HG02970 (cell line): ENCODE results near the gene GRM7.
A peak's percentile ranks its signal among the peaks of the same experiment; 100 is the strongest.

Source experiments
- ATAC-seq: cut with Tn5 transposase; IDR thresholded peaks from one replicate; pipeline ENCODE4 v1.9.1; 2021; ENCODE audit warnings: mild to moderate bottlenecking, moderate library complexity, moderate number of reproducible peaks; ENCODE audit not compliant: unreplicated experiment, low FRiP score

The GRM7 gene

DNA sequence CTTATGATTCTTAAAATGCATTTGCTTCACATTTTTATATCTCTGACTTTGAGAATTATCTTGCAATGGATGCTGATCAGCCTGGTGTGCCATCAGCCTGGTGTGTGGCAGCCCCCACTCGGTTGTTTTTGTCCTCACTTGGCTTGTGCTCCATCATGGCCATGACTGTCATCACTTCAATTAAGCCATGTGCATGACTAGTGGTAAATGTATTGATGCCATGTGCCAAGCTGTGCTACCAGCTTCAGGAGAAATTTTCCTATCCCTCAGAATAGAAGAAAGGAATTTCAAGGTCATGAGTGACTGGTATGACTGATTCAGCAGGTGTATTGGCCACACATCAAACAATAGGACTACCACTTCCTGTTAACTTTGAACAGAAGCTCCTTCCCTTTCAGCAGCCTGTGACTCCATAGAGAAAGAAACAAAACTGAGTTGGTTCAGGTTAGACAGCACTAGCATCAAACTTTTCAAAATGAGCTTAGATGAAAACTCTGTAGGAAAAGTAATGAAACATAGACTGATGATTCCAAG is 251.7 kb downstream of the GRM7 start:
- no peak for ATAC-seq

DNA sequence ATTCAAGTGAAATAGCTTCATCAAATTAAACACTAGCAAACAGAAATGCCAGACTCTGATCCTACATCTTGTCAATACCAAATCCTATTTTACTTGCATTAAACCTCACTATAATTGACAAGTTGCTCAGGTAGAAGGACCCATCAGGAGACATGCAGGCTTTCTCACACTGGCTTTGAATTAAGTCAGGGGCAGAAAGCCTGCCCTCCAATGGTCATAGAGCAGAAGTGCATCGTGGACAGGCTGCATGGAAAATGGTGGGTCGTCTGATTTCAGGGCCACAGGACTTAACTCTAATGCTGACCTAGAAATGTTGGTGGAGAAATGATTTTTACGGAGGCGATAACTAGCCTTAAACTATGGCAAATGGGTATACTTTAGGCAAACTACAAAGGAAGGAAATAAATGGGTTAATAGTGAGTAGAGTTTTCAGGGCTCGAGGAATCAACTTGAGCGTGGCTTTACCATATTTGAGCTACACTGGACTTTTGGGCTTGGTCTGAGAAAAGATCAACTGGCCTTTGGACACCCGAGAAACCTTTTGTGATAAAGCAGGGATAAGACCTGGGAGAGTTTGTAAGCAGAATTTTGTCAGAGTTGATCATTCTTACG is 283.9 kb downstream of the GRM7 start:
- ATAC-seq, result no peak

DNA sequence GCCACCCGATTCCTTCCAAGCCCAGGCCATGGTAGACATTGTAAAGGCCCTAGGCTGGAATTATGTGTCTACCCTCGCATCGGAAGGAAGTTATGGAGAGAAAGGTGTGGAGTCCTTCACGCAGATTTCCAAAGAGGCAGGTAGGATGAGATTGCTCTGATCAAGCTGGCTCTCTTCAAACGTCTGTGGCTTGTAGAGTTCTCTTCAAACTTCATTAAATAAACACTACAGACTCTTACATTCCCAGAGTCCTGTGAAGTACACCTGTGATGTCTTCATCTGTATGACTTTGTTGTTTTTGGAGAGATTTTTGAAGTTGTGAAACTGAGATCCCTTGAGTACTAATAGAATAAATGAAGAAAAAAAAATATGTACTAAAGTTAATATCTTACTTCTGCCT is 285.6 kb downstream of the GRM7 start:
- no peak for ATAC-seq

DNA sequence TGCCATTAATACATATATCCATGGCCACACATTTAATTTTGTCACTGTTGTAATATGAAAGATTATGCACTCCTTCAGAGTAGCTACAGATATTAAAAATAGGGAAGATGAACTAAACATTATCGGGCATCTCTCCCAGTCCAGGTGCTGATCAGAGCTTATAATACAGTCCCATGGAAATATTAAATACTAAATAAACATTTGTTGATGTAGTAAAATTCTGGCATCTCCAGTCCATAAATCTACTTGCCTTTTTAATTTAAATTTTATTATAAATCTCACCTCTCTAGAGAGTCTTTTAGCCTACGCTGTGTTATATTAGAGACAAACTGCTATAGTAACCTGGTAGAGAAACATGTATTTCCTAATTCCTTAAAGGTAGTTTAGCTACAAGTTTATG is 297.6 kb downstream of the GRM7 start:
- ATAC-seq, result no peak

DNA sequence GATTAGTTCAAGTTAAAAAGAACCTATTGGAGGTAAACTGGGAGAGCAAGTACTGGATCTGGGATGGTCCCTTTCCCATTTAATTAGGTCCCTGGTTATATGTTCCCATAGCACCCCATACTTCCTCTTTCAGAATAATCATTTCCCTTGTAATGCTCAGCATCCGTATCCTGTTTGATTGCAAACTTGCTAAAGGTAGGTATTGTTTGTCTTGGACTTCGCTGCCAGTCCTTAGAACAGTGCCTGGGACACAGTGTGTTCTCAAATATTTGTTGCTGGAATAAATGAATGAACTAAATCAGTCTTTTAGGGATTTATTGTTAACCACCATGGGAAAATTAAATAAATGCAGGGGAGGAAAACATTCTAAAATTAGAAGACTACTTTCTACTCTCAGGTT is 299.8 kb downstream of the GRM7 start:
- no peak for ATAC-seq

DNA sequence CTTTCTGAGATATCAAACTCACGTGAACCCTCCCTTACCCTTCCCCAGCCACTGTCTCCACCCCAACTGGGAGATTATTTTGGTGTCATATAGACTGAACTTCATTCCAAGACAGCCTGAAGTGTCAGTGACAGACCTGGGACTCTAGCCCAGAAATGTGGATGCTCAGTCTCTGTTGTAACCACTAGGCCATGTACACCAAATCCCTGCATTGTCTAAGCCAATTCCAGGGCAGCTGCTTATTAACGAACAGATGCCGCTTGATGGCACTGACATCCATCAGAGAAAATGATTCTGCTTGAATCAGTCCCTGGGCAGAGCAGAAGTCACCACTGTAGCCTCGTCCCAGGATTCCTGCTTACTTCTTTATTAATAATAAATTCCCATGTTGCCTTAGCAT is 305.5 kb downstream of the GRM7 start:
- no peak for ATAC-seq

DNA sequence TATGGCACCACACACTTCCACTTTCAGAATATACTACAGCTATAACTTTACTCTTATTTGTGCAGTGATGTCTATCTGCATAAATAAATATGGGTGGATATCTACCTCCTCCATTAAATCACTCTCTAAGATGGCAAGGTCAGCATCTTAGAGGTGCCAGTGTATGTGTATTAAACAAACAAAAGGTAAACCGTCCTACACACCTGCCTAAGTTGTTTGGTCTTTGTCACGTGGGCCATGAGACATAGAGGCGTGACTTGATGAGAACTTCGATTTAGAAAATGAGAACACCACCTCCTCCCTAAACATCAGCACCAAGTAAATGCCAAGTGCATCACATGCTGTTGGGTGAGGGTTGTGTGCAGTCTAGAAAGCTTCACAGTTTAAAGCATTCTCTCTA is 310.6 kb downstream of the GRM7 start:
- ATAC-seq, result no peak

DNA sequence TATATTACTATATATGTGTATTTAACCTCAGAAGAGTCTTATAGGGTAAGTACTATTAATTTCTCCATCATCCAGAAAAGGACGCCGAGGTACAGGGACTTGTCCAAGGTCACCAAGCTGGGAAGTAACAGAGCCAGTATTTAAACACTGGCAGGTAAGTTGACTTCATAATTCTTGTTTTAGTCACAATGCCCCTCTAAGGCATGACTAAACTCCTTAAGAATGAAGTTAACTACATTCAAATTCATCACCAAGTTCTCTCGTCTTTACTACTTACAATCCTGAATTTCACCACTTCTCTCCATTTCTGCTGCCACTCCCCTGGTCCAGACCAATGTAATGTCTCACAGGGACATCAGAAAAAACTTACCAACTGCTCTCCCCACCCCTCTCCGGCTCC is 312.1 kb downstream of the GRM7 start:
- ATAC-seq, result no peak

DNA sequence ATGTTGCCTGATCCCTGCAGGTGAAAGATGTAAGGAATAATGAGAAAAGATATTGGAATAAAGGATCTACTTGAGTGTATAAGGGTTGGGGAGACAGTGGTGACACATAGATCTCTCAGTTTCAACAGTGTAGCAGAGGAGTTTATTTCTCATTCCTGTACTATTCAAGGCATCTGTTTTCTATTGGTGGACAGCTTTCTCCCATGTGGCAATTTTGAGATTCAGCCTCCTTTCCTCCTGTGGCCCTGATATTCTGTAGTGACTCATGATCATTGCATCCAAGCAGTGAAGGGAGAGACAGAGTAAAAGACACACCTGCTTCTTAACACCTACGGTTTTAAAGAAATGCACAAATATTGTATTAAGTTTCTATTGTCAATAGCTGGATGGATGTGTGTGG is 327.6 kb downstream of the GRM7 start:
- no peak for ATAC-seq

DNA sequence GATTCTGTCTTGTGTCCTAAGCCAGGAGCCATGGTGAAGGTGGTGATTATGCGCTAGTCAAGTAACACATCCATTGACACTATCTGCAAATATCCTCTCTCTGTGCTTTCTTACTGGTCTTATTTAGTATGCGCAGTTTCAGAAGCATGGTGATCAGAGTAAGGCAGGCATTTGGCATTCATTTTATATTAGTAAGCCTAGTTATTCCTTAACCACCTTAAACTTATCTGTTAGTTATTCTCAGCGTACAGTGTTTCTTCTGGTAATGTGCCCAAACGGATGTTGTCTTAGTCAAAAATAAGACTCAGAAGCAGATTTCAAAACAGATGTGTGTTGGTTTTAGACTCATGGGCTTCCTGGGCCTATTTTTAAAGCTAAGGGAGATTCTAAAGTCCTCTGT is 329.2 kb downstream of the GRM7 start:
- no peak for ATAC-seq

DNA sequence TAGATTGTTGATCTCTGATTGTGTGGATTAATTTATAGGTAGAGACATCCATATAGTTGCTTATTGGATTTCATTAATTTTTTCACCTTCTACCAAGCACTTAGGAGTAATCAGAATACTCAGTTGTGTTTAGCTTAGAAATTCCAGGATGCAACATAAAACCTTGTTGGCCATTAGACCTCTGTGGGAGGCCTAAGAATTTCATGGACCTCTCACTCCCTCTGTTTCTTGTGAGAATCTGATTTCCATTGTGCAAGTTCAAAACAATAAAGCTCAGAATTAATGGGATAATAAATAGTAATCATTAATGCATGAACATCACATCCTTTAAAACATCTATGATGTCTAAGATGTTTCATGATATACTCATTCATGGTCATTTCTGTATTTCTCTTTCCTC is 332.4 kb downstream of the GRM7 start:
- ATAC-seq, result no peak

DNA sequence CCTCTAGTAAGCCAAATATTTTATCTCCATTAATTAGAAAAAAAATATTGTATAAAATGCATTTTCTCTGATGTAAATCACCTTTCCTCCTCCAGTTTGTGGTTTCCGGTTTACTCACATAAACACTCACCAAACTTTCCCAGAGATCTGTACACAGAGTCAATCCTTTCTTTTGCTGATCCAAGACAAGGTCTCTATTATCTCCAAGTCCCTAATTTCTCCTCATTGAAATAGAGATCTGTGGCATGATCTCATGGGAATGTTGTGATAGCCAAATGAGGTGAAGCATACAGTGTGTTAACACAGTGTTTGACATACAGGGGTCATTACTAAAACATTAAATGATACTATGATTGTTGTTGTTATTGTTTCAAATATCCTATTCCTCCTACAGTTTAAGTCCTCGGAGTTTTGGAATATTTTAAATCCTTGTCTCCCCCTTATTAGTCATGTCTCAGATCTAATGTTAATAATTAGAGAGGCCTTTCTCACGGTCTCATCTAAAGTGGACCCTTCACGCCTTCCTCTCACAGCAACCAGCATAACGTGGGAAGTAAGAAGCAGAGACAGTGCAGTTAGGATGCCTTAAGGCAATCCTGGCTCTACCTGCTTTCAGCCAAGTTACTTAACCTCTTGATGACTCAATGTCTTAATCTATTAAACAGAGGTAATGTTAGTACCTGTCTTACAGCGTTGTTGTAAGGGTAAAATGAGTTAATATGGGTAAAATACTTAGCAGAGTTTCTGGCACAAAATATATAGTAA is 333.3 kb downstream of the GRM7 start:
- ATAC-seq, result no peak

DNA sequence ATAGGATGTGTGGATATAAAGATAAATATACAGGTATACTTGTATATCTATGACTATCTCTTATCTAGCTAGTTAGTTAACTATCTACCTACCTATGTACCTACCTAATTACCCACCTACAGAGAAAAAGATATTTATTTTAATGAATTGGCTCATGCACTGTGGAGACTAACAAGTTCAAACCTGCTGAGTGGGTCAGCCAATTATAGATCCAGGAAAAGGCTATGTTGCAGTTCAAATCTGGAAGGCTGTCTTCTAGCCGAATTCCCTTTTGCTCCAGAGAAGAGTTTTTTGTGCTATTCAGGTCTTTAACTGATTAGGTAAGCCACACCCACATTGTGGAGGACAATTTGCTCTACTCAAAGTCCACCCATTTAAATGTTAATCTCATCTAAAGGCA is 335.0 kb downstream of the GRM7 start:
- ATAC-seq, result no peak

DNA sequence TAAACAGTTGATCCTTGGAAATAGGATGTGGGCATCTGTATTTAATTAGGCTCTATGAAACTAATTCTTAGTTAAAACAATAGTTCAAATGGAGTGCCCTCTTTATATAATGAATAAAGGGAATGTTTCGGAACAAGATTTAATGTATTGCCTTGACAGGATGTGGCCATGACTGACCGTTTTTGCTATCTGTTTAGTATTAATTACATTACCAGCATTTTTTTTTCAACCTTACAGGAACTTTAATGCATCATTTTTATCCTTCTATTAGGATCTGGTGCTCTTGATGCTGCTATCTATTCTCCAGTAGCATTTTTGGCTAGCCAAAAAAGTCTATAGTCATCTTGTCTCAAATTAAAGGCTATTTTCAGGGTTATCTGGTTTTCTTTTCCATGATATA is 340.9 kb downstream of the GRM7 start:
- no peak for ATAC-seq

DNA sequence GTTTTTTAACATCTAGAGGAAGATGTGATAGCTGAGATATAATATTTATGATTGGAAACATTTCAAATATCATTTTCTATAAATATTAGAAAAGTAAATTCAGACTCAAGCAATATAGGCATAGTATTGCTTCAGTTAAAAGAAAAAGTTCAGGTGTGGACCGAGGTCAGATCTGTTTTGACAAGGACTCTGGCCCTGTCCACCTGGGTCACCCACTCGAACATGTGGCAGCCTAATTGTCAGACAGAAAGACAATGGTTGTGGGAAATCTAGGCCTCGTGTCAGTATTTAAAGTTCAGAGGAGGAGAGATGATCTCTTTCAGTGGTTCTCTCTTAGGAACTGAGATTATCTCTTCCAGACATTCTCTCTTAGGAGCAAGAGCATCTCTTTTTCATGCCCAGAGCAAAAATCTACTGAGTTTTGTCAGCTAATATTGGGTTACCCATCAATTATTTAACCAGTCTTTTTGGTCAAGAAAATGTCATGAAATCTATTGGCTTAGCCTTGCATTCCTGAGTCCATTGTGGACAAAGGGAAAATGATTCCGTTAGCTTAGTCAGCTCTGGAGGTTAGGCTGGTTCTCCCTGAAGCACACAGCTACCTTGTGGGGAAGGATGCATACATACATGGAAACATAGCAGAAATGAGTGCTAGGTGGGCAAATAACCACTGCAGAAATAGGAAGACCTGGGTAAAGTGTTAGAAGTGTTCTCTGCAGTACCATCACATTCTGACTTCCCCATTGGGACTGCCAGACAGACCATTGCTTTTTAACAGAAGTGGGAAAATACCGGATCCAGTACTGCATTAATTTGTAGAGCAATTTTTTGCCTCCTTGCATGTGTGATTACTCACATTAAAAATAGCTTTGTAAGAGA is 343.3 kb downstream of the GRM7 start:
- peak; percentile 41 for ATAC-seq

DNA sequence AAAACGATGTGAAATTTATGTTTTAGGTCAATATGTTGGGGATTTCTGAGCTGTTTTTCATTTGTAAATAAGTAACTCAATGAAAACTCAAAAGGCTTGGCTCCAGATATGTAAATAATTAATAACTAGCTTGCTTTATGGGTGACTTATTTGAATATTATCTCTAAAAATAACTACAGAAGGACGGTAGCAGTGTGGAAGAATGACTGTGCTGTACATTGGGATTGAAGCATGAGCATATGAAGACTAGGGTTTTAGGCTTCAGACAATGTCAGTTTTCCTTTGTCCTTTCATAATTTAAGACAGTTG is 343.9 kb downstream of the GRM7 start:
- ATAC-seq, result peak; percentile 52

DNA sequence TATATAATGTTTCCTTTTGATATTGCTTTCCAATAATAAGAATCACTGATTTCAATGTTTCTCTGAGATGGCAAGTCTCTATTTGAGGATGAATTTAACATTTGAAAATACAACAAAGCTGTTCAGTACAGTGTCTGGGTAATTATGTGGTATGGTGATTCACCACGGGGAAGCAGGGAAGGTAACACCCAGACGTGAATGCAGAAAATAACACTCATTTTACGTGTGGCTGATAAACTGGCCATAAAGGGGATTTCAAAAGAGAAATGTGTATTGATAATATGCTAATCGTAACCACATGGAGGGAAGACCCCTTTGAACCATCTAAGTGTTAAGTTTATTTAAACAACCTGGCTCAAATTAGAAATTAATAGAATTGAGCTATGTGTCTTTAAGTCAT is 344.6 kb downstream of the GRM7 start:
- no peak for ATAC-seq

DNA sequence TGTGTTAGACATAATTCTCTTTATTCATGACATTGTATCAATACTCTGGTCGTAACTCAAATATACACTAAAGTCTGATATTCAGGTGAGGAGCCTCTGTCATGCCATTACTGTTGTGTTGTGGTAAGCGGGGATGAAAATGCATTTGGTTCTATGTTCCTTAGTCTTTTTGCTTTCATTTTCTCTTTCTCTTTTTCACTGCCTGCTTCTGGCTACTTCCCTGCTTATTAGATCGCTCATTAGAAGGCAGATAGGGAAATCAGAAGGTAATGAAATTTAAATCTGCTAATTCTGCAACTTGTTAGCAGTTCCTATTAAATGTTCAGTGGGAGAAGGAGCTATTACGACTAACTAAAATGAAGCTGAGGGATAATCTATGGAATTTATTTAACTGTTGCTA is 345.0 kb downstream of the GRM7 start:
- ATAC-seq, result peak; percentile 49

DNA sequence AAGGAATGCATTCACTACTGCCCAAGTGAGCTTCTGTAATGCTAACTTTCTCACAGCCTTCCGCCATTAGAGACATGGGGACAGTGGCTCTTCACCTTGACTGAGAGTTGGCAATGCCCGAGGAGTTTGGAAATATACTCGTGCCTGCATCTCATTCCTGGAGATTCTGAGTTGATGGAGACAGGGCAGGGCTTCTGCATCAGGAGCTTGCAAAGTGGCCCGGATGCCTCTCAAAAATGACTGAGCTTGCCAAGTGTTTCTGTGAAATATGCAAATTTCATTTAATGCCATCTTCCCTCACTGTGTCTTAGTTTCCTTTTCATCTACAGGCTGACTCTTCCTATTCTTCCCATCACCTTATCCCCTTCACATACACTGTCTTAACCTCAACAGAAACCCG is 346.2 kb downstream of the GRM7 start:
- ATAC-seq, result no peak

DNA sequence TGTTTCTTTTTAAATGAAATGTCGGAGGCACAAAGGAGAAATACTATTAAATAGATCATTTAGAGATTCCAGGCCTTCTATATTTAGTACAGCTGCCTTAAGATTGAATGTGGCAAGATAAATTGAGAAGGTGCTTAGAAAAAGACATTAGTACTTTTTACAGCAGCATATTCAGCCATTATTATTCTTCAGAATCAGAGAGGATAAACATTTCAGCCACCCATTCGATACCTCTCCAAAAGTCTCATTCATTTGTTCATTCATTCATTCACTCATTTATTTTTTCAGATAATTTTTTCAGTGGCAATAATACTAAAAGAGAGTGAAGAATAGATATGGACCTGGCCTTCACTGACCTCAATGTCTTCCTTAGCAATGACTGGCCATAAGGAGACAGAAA is 347.0 kb downstream of the GRM7 start:
- no peak for ATAC-seq

DNA sequence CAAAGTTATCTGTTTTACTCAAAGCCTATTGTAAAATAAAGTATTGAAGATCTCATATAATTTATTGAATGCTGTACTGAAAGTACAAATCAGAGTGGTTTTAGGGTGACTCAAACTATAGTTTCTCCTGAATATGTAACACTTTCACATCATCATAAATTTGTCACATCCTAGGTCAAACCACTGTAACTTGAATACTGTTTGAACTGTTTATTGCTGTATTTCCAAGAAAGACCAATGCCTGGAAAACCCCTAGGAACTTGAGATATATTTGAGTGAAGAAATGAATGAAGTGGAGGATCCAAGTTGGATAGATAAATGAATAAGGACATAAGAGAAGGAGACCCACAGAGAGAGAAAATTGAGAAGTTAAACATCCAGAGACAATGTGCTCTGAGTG is 348.2 kb downstream of the GRM7 start:
- no peak for ATAC-seq
